Smooth muscle cell (in vitro differentiated cells): ENCODE data around the gene C2orf76. TPM values are rescaled to one million over a fixed set of nuclear protein-coding genes. Genes with fewer than 3 reads are reported as not detected.
"Not testable (repeated sequence)": the region's sequence is repeated elsewhere in the genome, so short reads cannot be mapped to it uniquely, and the experiment has no call there.

Experiments
- DNase-seq: peaks from one replicate; lab custom pipeline; 2025; ENCODE audit not compliant: unreplicated experiment; lab: John Stamatoyannopoulos, UW
- H2AFZ ChIP-seq: fragments of 200-600 bp; sonication (generic); 2 replicates; pipeline ENCODE4 v1.6.0; 2016; ENCODE audit warnings: antibody characterized with exemption, low read depth, mild to moderate bottlenecking
- H3F3A ChIP-seq: fragments of 200-600 bp; sonication (generic); 2 replicates; pipeline ENCODE4 v1.6.0; 2017; ENCODE audit warnings: antibody characterized with exemption, low read depth
- H3K27ac ChIP-seq: fragments of 200-600 bp; sonication (generic); 2 replicates; pipeline ENCODE4 v1.5.1; 2016; ENCODE audit warnings: low read depth, mild to moderate bottlenecking
- H3K27me3 ChIP-seq: fragments of 200-600 bp; sonication (generic); 2 replicates; pipeline ENCODE4 v1.6.1; 2016; ENCODE audit warnings: low read depth, mild to moderate bottlenecking
- H3K36me3 ChIP-seq: fragments of 200-600 bp; sonication (generic); 2 replicates; pipeline ENCODE4 v1.5.1; 2016; ENCODE audit warnings: low read depth
- H3K4me1 ChIP-seq: fragments of 200-600 bp; sonication (generic); 2 replicates; pipeline ENCODE4 v1.5.1; 2016; ENCODE audit warnings: low read depth
- H3K4me2 ChIP-seq: fragments of 200-600 bp; sonication (generic); 2 replicates; pipeline ENCODE4 v1.6.0; 2016; ENCODE audit warnings: mild to moderate bottlenecking
- H3K4me3 ChIP-seq: fragments of 200-600 bp; sonication (generic); 2 replicates; pipeline ENCODE4 v1.5.1; 2016; ENCODE audit warnings: mild to moderate bottlenecking
- H3K79me2 ChIP-seq: fragments of 200-600 bp; sonication (generic); 2 replicates; pipeline ENCODE4 v1.6.0; 2016; ENCODE audit warnings: low read depth, mild to moderate bottlenecking
- H3K9ac ChIP-seq: fragments of 200-600 bp; sonication (generic); 2 replicates; pipeline ENCODE4 v1.6.0; 2016; ENCODE audit warnings: low read depth
- H3K9me3 ChIP-seq: fragments of 200-600 bp; sonication (generic); replicated peaks from 2 replicates; pipeline ENCODE4 v1.5.1; 2016; ENCODE audit warnings: low read depth
- H4K20me1 ChIP-seq: fragments of 200-600 bp; sonication (generic); 2 replicates; pipeline ENCODE4 v1.6.0; 2016; ENCODE audit warnings: low read depth
- CTCF ChIP-seq: fragments of 200-600 bp; sonication (generic); IDR thresholded peaks from 2 replicates; pipeline ENCODE4 v1.5.1; 2017; ENCODE audit warnings: borderline replicate concordance, mild to moderate bottlenecking, antibody characterized with exemption; ENCODE audit not compliant: insufficient read depth, poor library complexity, severe bottlenecking
- WGBS: methylation state at CpG from one replicate; pipeline ENCODE4 v1.1.7; 2016; ENCODE audit warnings: low lambda C conversion rate; 5-methylcytosine and 5-hydroxymethylcytosine counted together
- polyA plus RNA-seq: library from polyadenylated mRNA; unstranded; fragments of >200 nt; fragmentation: Nextera tagmentation; extraction: Ambion mirVana; gene quantifications from 2 replicates; pipeline ENCODE4 v1.2.1, GENCODE V29; 2016
- total RNA-seq: library from RNA; depleted of rRNA; stranded (reverse); fragments of >200 nt; gene quantifications from 2 replicates; pipeline ENCODE4 v1.2.3, GENCODE V29; 2014

The C2orf76 gene
- total and polyA plus RNA-seq, 2 experiments from 2014 or later = 16.0 to 30.2 TPM

DNA sequence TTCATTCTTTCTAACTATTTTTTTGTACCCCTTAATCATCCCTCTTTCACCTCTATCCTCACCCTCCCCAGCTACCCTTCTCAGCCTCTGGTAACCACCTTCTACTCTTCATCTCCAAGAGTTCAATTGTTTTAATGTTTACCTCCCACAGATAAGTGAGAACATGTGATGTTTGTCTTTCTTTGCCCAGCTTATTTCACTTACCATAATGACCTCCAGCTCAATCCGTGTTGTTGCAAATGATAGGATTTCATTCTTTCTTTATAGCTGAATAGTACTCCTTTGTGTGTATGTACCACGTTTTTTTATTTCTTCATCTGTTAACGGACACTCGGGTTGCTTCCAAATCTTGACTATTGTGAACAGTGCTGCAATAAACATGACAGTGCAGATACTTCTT lies 42.9 kb upstream of the C2orf76 start:
- no peaks in the 10 kb centered on the region for H3K79me2 ChIP-seq
- 83% methylated on average over 4 of the region's 4 CpGs for WGBS
- no peaks in the 10 kb centered on the region for H3K4me1 ChIP-seq
- no peak overlapping the region for H3K4me3 ChIP-seq
- no peak overlapping the region for H3K4me2 ChIP-seq
- H3K27ac ChIP-seq = no peak overlapping the region
- H3K9ac ChIP-seq = no peak overlapping the region
- H4K20me1 ChIP-seq = no peaks in the 10 kb centered on the region
- H3K27me3 ChIP-seq = no peaks in the 10 kb centered on the region
- DNase-seq = no peak
- TF ChIP-seq CTCF = no peak
- H3K9me3 ChIP-seq = no peaks in the 10 kb centered on the region
- H2AFZ ChIP-seq = no peak overlapping the region
- no peaks in the 10 kb centered on the region for H3F3A ChIP-seq
- no peaks in the 10 kb centered on the region for H3K36me3 ChIP-seq

- Histone ChIP-seq H3F3A (no peaks in the 10 kb centered on the region), H3K27ac (no peak overlapping the region), H2AFZ (no peak overlapping the region), H4K20me1 (no peaks in the 10 kb centered on the region), H3K4me3 (no peak overlapping the region), H3K4me2 (no peak overlapping the region), H3K9me3 (no peaks in the 10 kb centered on the region), H3K4me1 (no peaks in the 10 kb centered on the region), H3K9ac (no peak overlapping the region), H3K36me3 (no peaks in the 10 kb centered on the region), H3K79me2 (no peaks in the 10 kb centered on the region), H3K27me3 (no peaks in the 10 kb centered on the region)
- 49% methylated on average over 5 of the region's 5 CpGs for whole genome bisulfite sequencing
- DNase-seq = no peak
- TF ChIP-seq CTCF = no peak
Observed at GRCh38 chr2:119408221-119408619, 41.6 kb upstream of the C2orf76 start.

DNA sequence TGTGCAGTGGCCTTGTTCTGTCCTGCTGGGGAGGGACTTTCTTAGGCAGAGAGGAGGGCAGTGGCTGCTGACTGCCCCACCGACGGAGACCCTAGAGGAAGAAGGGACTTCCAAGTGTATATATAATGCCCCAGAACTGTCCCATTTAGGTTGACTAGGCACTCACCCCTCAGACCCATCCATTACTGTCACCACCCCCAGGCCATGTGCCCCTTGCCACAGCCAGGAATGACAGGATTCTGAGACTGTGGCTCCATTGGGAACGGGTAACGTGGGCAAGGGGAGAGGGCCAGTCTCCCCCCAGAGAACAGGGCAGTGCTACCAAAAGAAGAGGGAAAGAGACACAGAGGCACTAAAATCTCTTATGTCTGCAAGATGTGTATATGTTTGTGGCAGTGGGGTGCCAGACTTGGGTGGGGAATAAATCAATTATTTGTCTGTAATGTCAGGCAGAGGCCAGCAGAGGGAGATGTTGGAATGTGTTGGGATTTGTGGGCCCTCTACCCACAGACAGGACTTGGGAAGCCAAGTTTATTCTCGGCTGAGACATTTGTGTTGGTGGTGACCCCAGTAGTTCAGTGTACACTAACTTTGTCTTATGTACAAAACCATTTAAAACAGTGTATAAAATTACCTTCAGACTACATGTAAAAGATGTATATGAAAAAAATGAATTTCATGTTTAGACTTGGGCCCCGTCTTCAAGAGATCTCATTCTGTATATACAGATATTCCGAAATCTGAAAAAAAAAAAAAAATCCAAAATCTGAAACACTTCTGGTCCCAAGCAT lies 41.0 kb upstream of the C2orf76 start:
- H3K4me2 ChIP-seq = no peak overlapping the region
- TF ChIP-seq CTCF = peak; percentile 84
- DNase-seq = no peak
- no peak overlapping the region for H2AFZ ChIP-seq
- H3K27me3 ChIP-seq = no peaks in the 10 kb centered on the region
- H3K9ac ChIP-seq = no peak overlapping the region
- no peaks in the 10 kb centered on the region for H3K36me3 ChIP-seq
- H3K9me3 ChIP-seq = no peaks in the 10 kb centered on the region
- no peak overlapping the region for H3K4me3 ChIP-seq
- H3F3A ChIP-seq = no peaks in the 10 kb centered on the region
- no peaks in the 10 kb centered on the region for H3K79me2 ChIP-seq
- no peaks in the 10 kb centered on the region for H4K20me1 ChIP-seq
- no peaks in the 10 kb centered on the region for H3K4me1 ChIP-seq
- H3K27ac ChIP-seq = no peak overlapping the region
- 73% methylated on average over 7 of the region's 7 CpGs for WGBS

DNA sequence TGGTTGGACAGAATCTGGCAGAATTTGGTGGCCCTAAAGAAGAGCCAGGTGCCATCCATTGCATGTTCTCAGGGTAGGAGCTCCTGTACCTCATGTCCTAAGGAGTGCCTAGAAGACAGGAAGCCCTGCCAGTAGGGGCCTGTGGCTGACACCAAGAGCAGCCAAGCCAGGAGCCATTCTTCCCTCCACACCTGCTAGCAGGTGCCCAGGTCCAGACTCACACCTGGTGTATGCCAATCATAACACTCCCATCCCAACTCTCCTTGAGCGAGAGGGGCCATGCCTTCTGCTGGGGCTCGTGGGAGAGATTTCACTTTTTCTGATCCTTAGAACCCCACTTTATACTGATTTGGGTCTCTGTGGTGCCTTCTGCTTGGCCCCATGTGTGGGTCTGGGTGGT lies 38.5 kb upstream of the C2orf76 start:
- Histone ChIP-seq H3K4me2 (no peak overlapping the region), H3K4me1 (no peaks in the 10 kb centered on the region), H3F3A (no peaks in the 10 kb centered on the region), H3K27me3 (no peaks in the 10 kb centered on the region), H3K79me2 (no peaks in the 10 kb centered on the region), H3K4me3 (no peak overlapping the region), H3K9ac (no peak overlapping the region), H3K36me3 (no peaks in the 10 kb centered on the region), H3K9me3 (no peaks in the 10 kb centered on the region), H2AFZ (no peak overlapping the region), H3K27ac (no peak overlapping the region), H4K20me1 (no peaks in the 10 kb centered on the region)
- WGBS = 74% methylated on average over 2 of the region's 2 CpGs
- DNase-seq = no peak
- no peak for TF ChIP-seq CTCF

DNA sequence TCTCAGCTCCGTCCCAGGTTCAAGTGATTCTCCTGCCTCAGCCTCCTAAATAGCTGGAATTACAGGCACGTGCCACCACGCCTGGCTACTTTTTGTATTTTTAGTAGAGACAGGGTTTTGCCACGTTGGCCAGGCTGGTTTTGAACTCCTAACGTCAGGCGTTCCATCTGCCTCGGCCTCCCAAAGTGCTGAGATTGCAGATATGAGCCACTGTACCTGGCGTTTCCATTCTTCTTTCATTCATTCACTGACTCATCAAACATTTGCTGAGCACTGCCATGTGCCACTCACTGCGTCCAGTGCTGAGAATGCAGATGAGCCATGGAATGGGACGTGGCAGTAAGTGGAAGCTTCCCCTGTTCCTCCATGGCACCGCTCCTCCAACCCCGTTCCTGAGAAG lies 37.0 kb upstream of the C2orf76 start:
- H3K27me3 ChIP-seq = not testable (repeated sequence)

More for the DNA sequence above, 37.0 kb upstream of the C2orf76 start:
- H3F3A ChIP-seq, H3K4me2 ChIP-seq, H3K9me3 ChIP-seq, H3K4me1 ChIP-seq, H2AFZ ChIP-seq, H3K36me3 ChIP-seq, H3K27ac ChIP-seq, H4K20me1 ChIP-seq, H3K4me3 ChIP-seq, H3K79me2 ChIP-seq, DNase-seq, H3K9ac ChIP-seq: not testable (repeated sequence)
- 92% methylated on average over 12 of the region's 12 CpGs for WGBS
